GM18867 (cell line): Measurements from ENCODE around the gene TSPAN1.

Experiments
- ATAC-seq: cut with Tn5 transposase; IDR thresholded peaks from one replicate; pipeline ENCODE4 v1.9.1; 2021; ENCODE audit warnings: mild to moderate bottlenecking, moderate library complexity; ENCODE audit not compliant: unreplicated experiment

The TSPAN1 gene

GRCh38 chr1:46186076-46186475, 11.2 kb downstream of the TSPAN1 start:
- ATAC-seq: no peak

DNA sequence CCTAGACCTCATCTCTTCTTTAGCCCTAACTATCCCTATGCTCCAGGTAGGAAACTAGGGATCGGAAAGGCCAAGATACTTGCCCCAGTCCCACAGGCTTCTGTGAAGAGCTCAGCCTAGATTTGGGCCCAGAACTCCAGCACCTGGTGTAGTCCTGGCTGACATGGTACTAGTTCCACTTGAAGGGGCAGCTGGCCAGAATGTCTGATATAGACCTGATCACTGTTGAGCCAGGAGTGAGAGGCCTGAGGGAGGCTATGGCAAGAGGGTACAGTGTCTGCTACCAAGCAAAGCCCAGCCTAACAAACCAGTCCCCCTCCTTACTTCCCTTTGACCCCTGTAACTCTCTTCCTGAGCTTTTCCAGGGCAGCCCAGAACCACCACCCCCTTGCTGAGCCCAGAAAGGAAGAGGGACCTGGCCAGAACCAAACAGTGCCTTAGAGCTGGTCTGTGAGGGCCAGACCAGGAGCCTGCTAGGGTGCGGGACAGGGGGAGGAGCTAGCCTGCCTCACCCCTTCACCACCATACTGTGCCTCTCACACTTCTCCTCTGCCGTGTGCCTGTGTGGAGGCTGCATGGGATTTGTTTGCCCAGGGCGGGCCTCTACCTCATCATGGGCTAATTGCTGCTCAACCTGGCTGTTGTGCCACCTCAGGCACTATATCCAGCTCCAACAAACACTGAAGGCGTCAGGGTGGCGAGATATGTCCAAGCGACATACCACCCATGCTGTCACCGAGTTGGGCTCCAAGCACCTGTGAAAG, 12.4 kb downstream of the TSPAN1 start:
- ATAC-seq: no peak

DNA sequence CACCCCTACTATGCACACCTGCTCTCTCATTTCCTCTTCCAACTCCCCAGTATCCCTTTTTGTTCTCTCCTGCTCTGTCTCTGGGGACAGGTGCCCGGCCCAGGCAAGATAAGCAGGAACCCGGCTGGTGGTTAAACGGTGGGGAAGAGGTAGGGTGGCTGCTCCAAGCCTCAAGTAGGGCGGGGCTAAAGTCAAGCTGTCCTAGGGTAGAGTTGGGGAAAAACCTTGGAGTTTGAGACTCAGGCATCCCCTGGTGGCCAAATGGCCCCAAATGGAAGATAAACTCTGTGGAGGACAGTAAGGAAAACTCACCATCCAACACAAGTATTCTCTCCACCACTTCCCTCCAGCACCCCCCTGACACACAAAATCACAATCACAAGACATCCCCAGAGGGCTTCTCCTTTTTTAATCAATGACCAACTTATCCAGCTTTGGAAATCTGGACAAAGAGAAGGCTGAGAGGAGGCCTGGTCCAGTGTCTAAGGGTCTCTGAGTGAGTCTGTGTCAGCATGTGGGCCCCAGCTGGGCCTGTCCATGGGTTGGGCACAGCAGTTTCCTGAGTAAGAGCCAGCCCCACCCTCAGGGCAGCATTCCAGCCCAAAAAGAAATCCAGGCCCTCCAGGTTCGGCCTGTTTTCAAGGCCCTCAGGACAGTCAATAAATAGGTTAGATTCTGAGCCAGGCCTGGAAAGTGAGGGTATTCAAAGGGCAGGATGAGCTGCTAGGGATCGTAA, 13.6 kb downstream of the TSPAN1 start:
- ATAC-seq: no peak

GRCh38 chr1:46190539-46190938, 15.7 kb downstream of the TSPAN1 start:
- no peak for ATAC-seq

DNA sequence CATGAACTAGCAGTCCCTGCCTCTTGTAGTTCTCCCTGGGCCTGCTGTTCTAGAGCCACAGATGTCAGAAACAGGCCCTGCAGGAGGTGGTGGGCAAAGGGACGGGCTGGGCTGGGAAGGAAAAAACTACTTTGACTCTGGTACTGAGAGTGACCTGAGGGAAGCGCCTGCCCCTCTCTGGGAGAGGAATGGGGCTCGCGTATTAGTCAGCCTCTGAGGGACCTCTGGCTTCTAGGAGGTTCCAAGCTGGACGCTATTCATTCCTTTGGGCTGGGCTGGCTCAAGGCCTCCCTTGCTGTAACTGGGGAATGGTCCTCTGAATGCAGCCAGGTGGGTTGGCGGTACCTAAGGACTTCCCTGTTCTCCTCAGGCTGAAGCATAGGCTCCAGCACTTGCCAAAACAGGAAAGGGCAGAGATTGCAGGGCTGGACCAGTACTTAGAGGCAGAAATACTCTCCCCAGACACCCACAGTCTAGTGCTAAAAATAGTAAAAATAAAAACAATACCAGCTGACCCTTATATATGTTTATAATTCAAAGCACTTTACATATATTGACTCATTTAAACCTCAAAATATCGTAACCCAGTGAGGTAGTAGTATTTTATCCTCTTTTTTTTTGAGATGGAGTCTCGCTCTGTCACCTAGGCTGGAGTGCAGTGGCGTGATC, 16.3 kb downstream of the TSPAN1 start:
- no peak for ATAC-seq

GRCh38 chr1:46192171-46192570, 17.3 kb downstream of the TSPAN1 start:
- ATAC-seq: no peak

DNA sequence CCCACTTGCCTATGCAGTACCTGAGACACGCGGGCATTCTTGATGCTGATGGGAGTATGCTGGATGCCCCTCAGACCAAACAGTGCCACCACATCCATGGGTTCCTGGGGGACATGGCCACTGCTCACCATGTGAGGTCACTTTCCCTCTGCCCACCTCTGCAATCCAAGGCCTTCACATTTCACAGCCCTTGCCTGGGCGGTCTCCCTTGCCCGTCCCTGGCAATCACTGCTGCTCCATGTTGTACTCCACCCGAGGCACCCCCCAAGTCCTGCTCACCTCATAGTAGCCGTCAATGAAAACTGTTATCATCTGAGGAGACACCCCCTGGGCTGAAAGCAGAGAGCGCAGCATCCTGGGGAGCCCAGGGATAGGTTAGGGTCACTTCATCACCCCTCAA, 18.4 kb downstream of the TSPAN1 start:
- no peak for ATAC-seq

DNA sequence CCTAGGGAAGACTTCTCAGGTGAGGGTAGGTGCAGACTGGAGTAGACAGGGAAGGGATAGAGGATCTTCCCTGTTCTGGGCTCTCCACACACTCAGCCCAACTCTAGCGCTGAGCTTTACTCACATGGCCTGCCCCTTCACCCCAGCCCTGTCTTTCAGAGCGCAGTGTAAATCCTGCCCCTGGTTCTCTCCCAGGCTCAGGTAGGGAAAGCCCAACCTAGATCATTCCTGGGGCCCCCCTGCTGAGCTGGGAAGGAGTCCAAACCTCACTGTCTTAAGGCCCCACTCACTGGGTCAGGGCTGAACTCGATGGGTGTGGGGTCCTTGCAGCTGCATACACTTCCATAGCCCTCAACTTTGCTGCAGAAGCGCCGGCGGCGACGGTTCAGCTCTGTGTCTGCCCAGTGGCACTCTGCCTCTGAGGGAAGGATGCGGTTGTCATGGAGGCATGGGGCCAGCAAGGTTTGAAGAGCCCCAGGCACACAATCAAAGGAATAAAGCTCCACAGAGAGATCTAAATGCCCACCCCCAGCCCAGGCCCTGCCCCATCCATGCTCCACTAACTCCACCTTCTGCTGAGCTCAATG, 19.2 kb downstream of the TSPAN1 start:
- no peak for ATAC-seq

DNA sequence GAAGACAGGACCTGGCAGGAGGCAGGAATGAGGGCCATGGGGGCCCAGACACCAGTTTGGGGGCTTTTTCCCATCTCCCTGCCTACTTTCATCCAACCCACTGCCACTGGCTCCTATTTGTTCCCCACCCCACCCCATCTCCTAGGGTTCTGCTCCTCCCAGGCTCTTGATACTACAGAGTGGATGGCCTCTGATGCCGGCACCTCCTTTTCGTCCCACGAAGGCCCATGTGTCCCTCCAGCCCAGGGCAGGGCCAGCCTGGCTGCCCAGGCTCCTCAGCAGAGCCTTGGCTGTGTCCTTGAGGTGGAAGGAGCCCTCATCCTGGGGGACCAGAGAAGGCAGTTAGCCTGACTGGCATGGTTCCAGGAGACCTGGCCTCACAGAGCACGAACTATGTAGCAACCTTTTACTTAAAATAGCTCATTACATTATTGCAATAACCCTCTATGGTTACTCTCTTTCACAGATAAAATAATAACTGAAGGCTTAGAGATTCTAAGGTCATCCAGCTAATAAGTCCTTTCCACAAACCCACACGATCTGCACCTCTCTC, 19.8 kb downstream of the TSPAN1 start:
- ATAC-seq: no peak

GRCh38 chr1:46196609-46197008, 21.7 kb downstream of the TSPAN1 start:
- no peak for ATAC-seq

DNA sequence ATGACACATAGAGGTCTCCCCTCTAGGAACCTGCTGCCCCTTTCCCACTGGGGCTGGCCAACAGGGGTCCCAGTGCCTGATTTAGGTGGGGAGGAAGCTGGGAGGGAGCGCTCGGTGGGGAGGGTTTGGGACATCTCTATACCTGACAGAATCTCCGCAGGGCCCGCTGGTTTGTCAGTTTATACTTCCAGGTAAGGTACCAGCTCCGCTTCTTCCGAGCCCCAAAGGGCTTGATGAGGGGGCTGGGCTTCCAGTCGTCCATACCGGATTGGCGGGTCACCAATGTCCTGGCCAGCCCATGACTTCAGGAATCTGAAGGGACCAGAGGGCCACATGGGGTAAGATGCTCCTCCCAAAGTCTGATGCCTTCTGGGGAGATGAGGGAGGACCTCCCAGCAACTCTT, 22.7 kb downstream of the TSPAN1 start:
- no peak for ATAC-seq

DNA sequence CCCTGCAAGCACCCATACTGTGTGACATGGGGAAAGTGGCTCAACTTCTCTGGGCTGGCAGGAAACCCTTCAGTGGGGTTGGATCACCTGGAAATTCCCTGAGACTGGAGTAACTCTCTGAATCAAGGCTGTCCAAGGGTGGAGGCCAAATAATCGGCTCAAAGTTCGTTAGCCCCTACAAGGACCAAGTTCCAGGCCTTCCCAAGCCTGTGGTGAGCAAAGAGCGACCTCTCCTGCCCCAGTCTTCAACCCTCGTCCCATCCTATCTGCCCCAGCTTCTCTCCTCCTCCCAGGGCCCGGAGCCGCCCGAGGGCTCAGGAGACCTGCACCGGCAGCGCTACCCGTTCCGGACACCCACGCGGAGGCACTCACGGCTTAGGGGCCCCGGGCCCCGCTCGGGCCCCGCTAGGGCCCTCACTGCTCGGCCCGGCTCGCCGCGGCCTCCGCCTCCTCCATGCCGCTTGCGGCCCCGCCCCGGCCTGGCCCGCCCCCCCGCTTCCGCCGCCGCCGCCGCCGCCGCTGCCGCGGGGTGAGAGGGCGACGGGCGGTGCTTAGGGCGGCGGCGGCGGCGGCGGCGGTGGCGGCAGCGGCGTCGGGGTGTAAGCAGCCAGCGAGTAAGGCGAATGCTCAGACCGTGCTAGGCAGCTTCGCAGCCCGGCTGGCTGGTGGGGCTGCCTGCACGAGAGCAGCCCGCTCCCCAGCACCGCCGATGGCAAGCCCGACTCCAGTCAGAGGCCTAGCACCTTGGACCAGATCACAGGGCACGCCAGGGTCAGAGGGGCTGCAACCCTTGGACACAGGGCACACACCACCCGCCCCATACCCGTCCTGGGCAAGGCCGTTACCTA, 23.3 kb downstream of the TSPAN1 start, which contains the start of gene POMGNT1:
POMGNT1 (minus strand) TSS at position 471 of the 848 bp plus-strand sequence. CDS start 613 bp downstream, outside the sequence.
- ATAC-seq: peak; percentile 86

DNA sequence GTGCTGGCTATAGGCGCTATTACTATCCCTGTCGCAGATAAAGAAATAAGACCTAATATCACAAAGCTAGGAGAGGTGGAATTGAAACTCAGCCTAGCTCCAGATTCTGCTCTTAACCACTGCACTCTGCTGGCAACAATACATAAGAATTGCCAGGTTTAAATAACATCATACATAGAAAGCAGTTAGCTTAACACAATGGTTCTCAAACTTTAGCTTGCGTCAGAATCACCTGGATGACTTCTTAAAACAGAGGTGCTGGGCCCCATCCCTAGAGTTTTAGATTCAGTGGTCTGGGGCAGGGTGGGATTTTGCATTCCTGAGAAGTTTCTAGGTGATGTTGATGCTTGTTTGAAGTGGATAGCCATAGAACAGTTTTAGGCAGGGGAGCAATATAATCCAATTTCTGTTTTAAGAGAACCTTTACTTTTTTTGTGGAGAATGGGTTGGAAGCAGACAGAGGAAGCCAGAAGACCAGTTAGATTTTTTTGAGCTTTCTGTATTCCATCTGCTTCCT, 24.4 kb downstream of the TSPAN1 start:
- no peak for ATAC-seq

DNA sequence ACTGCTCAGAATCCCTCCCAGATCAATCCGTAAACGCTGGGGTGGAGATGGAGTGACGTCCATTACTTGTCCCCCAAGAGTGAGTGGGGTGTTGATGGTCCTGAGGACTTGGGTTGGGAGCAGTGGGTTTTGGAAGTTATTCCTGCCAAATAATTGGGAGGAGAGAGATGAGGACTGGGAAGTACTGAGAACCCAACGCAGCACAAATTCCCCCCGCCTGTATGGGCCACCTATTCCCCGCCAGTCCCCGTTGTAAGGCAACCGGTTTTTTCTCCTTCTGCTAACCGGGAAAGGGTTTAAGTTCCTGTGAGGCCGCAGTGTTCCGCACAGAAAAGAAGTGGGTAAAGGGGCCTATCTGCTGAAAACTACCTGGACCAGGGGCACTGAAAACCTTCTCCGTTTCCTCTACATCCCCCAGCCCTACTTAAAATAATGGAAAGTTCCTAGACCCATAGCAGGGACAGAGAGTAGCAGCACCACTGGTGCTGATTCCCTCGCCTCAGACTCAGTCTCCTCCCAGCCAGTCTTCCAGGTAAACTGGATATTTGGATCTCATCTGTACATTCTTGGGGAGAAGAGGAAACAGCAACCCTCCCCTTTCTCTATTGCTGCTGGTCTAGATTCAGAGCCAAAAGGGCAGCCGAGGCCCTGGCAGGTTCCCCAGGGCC, 29.0 kb downstream of the TSPAN1 start:
- no peak for ATAC-seq

DNA sequence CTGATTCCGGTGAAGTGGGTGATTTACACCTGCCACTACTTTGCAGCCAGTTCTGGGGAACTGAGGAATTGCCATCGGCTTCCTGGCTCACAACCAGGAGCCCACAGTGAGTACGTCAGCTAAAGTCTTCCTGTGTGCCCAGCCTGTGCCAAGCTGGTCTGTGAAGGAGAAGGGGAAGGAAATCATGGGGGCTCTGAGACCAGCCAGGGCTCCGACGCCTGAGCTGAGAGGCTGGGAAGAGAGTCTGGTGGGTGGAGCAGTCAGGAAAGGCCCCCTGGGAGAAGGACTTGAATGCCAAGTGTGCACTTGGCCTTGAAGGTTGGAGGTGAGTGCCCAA, 29.5 kb downstream of the TSPAN1 start:
- ATAC-seq: no peak

DNA sequence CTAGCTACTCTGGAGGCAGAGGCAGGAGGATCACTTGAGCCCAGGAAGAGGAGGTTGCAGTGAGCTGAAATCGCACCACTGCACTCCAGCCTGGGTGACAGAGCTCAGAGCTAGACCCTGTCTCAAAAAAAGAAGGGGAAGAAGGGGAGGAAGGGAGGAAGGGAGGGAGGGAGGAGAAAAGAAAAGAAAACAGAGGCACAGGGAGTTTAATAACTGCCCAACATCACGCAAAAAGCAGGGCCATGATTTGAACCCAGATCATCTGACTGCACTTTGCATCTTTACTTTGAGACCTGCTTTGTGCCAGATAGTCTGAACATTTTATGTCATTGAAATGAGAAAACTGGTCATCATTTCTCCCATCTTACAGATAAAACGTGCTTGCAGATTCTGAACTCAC, 30.3 kb downstream of the TSPAN1 start:
- ATAC-seq: no peak

DNA sequence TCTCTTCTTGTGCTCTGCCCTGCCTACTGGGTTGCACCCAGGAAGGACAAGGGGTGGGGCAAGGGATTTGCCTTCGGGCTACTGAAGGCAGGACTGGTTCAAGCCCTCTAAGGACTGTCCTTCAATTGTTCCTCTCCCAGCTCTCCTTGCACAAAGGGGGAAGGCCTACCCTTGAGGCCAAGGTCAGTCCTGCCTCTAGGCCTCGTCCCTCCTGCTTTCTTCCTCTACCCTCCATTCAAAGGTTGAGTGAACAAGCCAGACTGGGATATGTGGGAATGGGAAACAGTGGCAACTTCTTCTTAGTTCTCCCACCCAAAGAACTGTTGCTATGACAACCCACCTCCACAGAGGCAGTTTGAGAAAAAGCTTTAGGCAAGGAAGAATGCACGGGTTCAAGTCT, 30.9 kb downstream of the TSPAN1 start:
- no peak for ATAC-seq

GRCh38 chr1:46206399-46206798, 31.5 kb downstream of the TSPAN1 start:
- ATAC-seq: no peak

DNA sequence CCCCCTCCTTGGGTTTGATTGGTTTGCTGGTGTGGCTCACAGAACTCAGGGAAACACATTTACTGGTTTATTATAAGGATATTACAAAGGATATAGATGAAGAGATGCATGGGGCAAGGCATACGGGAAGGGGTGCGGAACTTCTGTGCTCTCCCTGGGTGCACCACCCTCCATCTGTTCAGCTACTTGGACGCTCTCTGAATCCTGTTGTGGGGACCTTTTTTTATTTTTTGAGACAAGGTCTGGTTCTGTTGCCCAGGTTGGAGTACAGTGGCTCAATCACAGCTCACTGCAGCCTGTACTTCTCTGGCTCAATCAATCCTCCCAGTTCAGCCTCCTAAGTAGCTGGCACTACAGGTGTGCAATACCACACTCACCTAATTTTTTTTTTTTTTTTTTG, 35.7 kb downstream of the TSPAN1 start:
- no peak for ATAC-seq

GRCh38 chr1:46211051-46211450, 36.2 kb downstream of the TSPAN1 start:
- no peak for ATAC-seq
